ENCODE data around the gene TMEM215. TPM values are rescaled to one million over a fixed set of nuclear protein-coding genes. Genes with fewer than 3 reads are reported as not detected.
"Not testable (repeated sequence)": the region's sequence is repeated elsewhere in the genome, so short reads cannot be mapped to it uniquely, and the experiment has no call there.

The TMEM215 gene
- not detected in 2 replicates for total RNA-seq (2014; rRNA removed; shearing (Covaris generic))

GRCh38 chr9:32783168-32783891 is at the start of gene TMEM215:
TMEM215 (plus strand) TSS chr9:32783540; CDS start chr9:32784184, 644 bp downstream.
- Histone ChIP-seq H3K27ac (no peak within 1 kb of the TSS), H3K4me3 (no peak within 1 kb of the TSS), H3K4me1 (replicated peaks) (no peaks in the 10 kb centered on the region), H3K27me3 (replicated peaks) (peaks cover 10% of the 10 kb centered on the region), H3K9me3 (replicated peaks) (no peaks in the 10 kb centered on the region), H3K36me3 (no peaks in the 10 kb centered on the region)
- DNase-seq (ENCODE audit: low read depth in 1 of 2, low spot score in 2 of 2), result no peak

DNA sequence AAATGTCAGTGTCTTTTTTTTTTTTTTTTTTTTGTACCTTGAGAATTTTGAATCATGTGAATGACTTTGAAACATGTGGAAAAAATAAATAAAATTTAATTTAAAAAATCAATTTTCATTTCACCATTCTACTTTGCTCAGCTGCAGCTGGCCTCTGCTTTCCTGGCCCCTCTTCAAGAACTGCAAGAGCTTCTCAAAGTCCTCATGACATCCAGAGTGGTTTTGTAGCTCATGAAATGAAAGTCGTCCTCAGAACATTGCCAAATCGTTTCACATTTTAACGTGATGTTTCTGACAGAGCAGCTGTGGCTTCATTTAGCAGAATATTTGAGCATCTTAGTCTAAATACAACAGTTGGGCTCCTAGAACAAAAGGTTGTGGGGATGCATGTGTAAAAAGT is 47.9 kb upstream of the TMEM215 start:
- H3K27me3 ChIP-seq (replicated peaks), result no peaks in the 10 kb centered on the region
- H3K4me3 ChIP-seq, result no peak overlapping the region

DNA sequence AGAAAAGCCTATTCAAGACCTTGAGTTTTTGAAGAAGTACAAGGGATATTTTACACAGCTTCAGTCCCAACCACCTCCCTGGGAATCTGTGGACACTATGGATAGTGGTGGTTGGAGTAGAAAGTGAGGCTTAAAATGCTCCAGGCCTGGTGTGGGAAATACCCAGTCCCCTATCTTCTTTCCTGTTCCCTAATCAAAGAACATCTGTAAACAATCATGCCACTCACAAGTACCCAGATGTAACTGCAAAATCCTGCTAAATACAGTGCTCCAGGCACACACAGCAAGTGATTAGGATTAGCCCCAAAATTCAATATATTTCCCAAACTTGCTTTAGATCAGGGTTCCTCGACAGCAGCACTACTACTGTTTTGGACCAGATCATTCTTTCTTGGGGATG is 46.0 kb upstream of the TMEM215 start:
- H3K9me3 ChIP-seq (replicated peaks), result no peaks in the 10 kb centered on the region
- H3K4me1 ChIP-seq (replicated peaks), result peaks cover 9% of the 10 kb centered on the region; the same call in 1 of the 2 replicates
- no peaks in the 10 kb centered on the region for H3K36me3 ChIP-seq
- H3K27ac ChIP-seq, result no peak overlapping the region
- no peak overlapping the region for H3K4me3 ChIP-seq
- DNase-seq (ENCODE audit: low read depth in 1 of 2, low spot score in 2 of 2), result no peak
- no peaks in the 10 kb centered on the region for H3K27me3 ChIP-seq (replicated peaks)

More for the DNA sequence above, 47.9 kb upstream of the TMEM215 start:
- Histone ChIP-seq H3K9me3 (replicated peaks) (no peaks in the 10 kb centered on the region), H3K27ac (no peak overlapping the region), H3K4me1 (replicated peaks) (no peaks in the 10 kb centered on the region), H3K36me3 (no peaks in the 10 kb centered on the region)
- DNase-seq (ENCODE audit: low read depth in 1 of 2, low spot score in 2 of 2), result no peak

- H3K27ac ChIP-seq, result no peak overlapping the region
- no peaks in the 10 kb centered on the region for H3K36me3 ChIP-seq
- H3K9me3 ChIP-seq (replicated peaks), result no peaks in the 10 kb centered on the region
- peaks cover 13% of the 10 kb centered on the region; the same call in 1 of the 2 replicates for H3K4me1 ChIP-seq (replicated peaks)
- H3K27me3 ChIP-seq (replicated peaks), result no peaks in the 10 kb centered on the region
- no peak overlapping the region for H3K4me3 ChIP-seq
- DNase-seq (ENCODE audit: low read depth in 1 of 2, low spot score in 2 of 2), result no peak
These were observed 44.7 kb upstream of the TMEM215 start for GRCh38 chr9:32738501-32739172.

DNA sequence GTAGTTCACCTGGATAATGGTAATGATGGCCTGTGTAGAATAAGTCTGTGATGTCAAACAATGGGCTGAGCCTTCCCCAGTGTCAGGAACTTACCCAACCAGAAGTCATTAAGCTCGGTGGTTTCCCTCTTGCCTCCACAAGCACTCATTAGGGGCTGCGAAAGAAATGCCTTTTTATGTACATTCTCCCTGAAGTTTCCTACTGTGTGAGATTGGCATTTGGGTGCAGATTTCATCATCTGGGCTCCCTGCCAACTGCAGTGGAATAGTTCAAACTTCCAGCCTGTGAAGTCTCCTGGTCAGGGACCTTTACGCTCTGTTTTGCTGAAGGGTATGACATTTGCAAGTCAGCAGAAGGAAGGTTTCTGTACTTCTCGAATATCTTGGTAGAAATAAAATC is 41.6 kb upstream of the TMEM215 start:
- Histone ChIP-seq H3K36me3 (no peaks in the 10 kb centered on the region), H3K27me3 (replicated peaks) (no peaks in the 10 kb centered on the region), H3K9me3 (replicated peaks) (no peaks in the 10 kb centered on the region), H3K27ac (peak overlapping the region; percentile 57), H3K4me3 (no peak overlapping the region), H3K4me1 (replicated peaks) (peaks cover 13% of the 10 kb centered on the region; the same call in 1 of the 2 replicates)
- peak in 1 of 2 experiments; percentile 1 for DNase-seq (ENCODE audit: low read depth in 1 of 2, low spot score in 2 of 2)

GRCh38 chr9:32742296-32742695 is 41.0 kb upstream of the TMEM215 start:
- Histone ChIP-seq H3K27me3 (replicated peaks) (no peaks in the 10 kb centered on the region), H3K9me3 (replicated peaks) (no peaks in the 10 kb centered on the region), H3K36me3 (no peaks in the 10 kb centered on the region), H3K4me3 (no peak overlapping the region), H3K4me1 (replicated peaks) (peaks cover 13% of the 10 kb centered on the region; the same call in 1 of the 2 replicates), H3K27ac (peak overlapping the region; percentile 57; the same call in 1 of the 2 replicates)
- DNase-seq (ENCODE audit: low read depth in 1 of 2, low spot score in 2 of 2), result peak; percentile 23 to 41

DNA sequence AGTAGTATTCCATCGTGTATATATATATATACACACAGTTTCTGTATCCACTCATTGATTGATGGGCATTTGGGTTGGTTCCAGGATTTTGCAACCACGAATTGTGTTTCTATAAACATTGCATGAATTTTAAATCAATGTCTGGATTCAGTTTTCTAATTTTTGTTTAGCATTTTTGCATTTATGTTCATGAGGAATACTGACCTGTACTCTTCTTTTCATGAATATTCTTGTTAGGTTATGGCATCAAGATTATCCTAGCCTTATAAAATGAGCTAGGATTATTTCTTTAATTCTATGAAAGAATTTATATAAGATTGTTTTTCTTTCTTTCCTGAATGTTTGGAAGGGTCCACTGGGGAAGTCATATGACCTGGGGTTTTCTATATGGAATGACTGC is 35.3 kb upstream of the TMEM215 start:
- DNase-seq (ENCODE audit: low read depth in 1 of 2, low spot score in 2 of 2), result no peak
- H3K4me3 ChIP-seq, result no peak overlapping the region
- H3K4me1 ChIP-seq (replicated peaks), result no peaks in the 10 kb centered on the region
- H3K27ac ChIP-seq, result no peak overlapping the region
- H3K27me3 ChIP-seq (replicated peaks), result no peaks in the 10 kb centered on the region
- H3K36me3 ChIP-seq, result no peaks in the 10 kb centered on the region
- no peaks in the 10 kb centered on the region for H3K9me3 ChIP-seq (replicated peaks)

DNA sequence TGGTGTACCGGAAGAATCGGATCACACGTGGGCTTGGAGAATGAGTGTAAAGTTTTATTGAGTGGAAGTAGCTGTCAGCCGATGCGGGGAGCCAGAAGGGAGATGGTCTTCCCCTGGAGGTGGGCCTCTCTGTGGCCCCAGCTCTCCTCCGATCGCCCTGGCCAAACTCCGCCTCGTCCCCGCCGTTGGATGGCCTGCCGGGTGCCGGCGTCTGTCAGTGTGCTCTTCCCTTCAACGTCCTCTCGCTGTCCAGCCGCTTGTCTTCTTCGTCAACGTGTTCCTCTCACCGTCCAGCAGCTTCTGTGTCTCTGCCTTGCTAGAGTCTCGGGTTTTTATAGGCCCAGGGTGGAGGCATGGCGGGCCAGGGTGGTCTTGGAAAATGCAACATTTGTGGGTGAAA is 27.6 kb upstream of the TMEM215 start:
- no peaks in the 10 kb centered on the region for H3K4me1 ChIP-seq (replicated peaks)
- H3K27ac ChIP-seq, result no peak overlapping the region
- no peak overlapping the region for H3K4me3 ChIP-seq
- no peaks in the 10 kb centered on the region for H3K36me3 ChIP-seq
- H3K9me3 ChIP-seq (replicated peaks), result no peaks in the 10 kb centered on the region
- DNase-seq (ENCODE audit: low read depth in 1 of 2, low spot score in 2 of 2), result no peak
- no peaks in the 10 kb centered on the region for H3K27me3 ChIP-seq (replicated peaks)

DNA sequence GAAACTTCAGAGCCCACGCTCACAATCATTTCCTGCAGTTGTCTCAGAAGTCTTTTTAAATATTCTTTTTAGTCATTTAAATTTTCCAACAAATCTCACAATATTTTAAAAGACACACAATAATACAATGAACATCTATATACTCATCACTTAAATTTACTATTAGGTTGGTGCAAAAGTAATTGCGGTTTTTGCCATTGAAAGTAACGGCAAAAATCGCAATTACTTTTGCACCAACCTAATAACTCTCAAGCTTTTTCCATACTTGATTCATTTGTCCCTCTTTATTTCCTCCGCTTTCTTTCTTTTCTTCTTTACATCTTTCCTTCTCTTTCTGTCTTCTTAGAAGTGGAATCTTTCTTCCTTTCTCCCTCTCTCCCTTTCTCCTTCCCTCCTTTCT is 19.2 kb upstream of the TMEM215 start:
- Histone ChIP-seq H3K4me3 (no peak overlapping the region), H3K27me3 (replicated peaks) (no peaks in the 10 kb centered on the region), H3K36me3 (no peaks in the 10 kb centered on the region), H3K27ac (no peak overlapping the region), H3K4me1 (replicated peaks) (no peaks in the 10 kb centered on the region), H3K9me3 (replicated peaks) (no peaks in the 10 kb centered on the region)
- DNase-seq (ENCODE audit: low read depth in 1 of 2, low spot score in 2 of 2), result no peak

GRCh38 chr9:32775283-32775682 is 8.1 kb upstream of the TMEM215 start:
- Histone ChIP-seq H3K27me3 (replicated peaks) (no peaks in the 10 kb centered on the region), H3K4me1 (replicated peaks) (no peaks in the 10 kb centered on the region), H3K4me3 (no peak overlapping the region), H3K9me3 (replicated peaks) (no peaks in the 10 kb centered on the region), H3K27ac (no peak overlapping the region), H3K36me3 (no peaks in the 10 kb centered on the region)
- no peak for DNase-seq (ENCODE audit: low read depth in 1 of 2, low spot score in 2 of 2)

GRCh38 chr9:32776201-32776600 is 7.1 kb upstream of the TMEM215 start:
- DNase-seq (ENCODE audit: low read depth in 1 of 2, low spot score in 2 of 2), result no peak
- Histone ChIP-seq H3K4me1 (replicated peaks) (no peaks in the 10 kb centered on the region), H3K27me3 (replicated peaks) (no peaks in the 10 kb centered on the region), H3K27ac (no peak overlapping the region), H3K9me3 (replicated peaks) (no peaks in the 10 kb centered on the region), H3K36me3 (no peaks in the 10 kb centered on the region), H3K4me3 (no peak overlapping the region)

- Histone ChIP-seq H3K9me3 (replicated peaks) (no peaks in the 10 kb centered on the region), H3K36me3 (no peaks in the 10 kb centered on the region), H3K4me3 (no peak overlapping the region), H3K27me3 (replicated peaks) (peaks cover 10% of the 10 kb centered on the region), H3K27ac (no peak overlapping the region), H3K4me1 (replicated peaks) (no peaks in the 10 kb centered on the region)
- DNase-seq (ENCODE audit: low read depth in 1 of 2, low spot score in 2 of 2), result no peak
These were observed 718 bp upstream of the TMEM215 start for GRCh38 chr9:32782476-32783167.

DNA sequence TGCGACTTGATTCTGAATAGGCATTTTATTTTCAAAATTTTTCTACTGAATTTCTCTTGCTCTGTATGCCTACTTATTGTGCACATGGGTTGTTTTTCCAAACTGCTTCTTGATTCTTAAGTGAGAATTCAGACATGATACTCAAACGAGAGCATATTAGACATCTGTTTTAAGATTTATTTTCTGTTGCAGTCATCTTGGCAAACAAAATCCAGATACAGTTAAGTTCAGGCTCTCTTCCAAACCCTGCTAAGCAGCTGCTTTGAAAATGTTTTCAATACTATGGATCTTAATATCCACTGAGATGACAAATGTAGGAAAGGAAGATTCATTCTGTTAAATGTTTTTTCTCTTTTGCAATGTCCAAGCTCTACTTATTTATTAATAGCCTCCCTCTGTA is 4.5 kb downstream of the TMEM215 start:
- peaks cover 9% of the 10 kb centered on the region for H3K27me3 ChIP-seq (replicated peaks)
- no peak overlapping the region for H3K27ac ChIP-seq
- no peaks in the 10 kb centered on the region for H3K4me1 ChIP-seq (replicated peaks)
- H3K36me3 ChIP-seq, result no peaks in the 10 kb centered on the region
- no peak overlapping the region for H3K4me3 ChIP-seq
- DNase-seq (ENCODE audit: low read depth in 1 of 2, low spot score in 2 of 2), result no peak
- H3K9me3 ChIP-seq (replicated peaks), result no peaks in the 10 kb centered on the region

GRCh38 chr9:32796015-32796414 is 12.7 kb downstream of the TMEM215 start:
- not testable (repeated sequence) for H3K9me3 ChIP-seq (replicated peaks); H3K27me3 ChIP-seq (replicated peaks); H3K4me3 ChIP-seq; H3K27ac ChIP-seq; DNase-seq (ENCODE audit: low read depth in 1 of 2, low spot score in 2 of 2); H3K36me3 ChIP-seq; H3K4me1 ChIP-seq (replicated peaks)
